MM.1S (cell line): ENCODE results near the gene EDEM3.

Source experiments
- DNase-seq: peaks from one replicate; pipeline ENCODE4 v3.0.0-alpha.2; 2015
- H2AFZ ChIP-seq: fragments of 300-600 bp; sonication (generic); 2 replicates; pipeline ENCODE4 v1.6.0; 2016; ENCODE audit warnings: antibody characterized with exemption, low read length
- H3F3A ChIP-seq: fragments of 300-600 bp; sonication (generic); 2 replicates; pipeline ENCODE4 v1.6.1; 2016; ENCODE audit warnings: mild to moderate bottlenecking, antibody characterized with exemption, low read length, moderate library complexity, mixed read lengths; ENCODE audit not compliant: insufficient read depth
- H3K27ac ChIP-seq: fragments of 300-600 bp; sonication (generic); 2 replicates; pipeline ENCODE4 v1.5.1; 2016; ENCODE audit warnings: mild to moderate bottlenecking, low read length
- H3K27me3 ChIP-seq: fragments of 300-600 bp; sonication (generic); replicated peaks from 2 replicates; pipeline ENCODE4 v1.6.0; 2016; ENCODE audit warnings: low read length; ENCODE audit not compliant: insufficient read depth
- H3K36me3 ChIP-seq: fragments of 300-600 bp; sonication (generic); replicated peaks from 2 replicates; pipeline ENCODE4 v1.6.1; 2016; ENCODE audit warnings: mild to moderate bottlenecking, low read length, mixed read lengths; ENCODE audit not compliant: insufficient read depth
- H3K4me1 ChIP-seq: fragments of 300-600 bp; sonication (generic); 2 replicates; pipeline ENCODE4 v1.6.1; 2016; ENCODE audit warnings: low read length, mixed read lengths
- H3K4me2 ChIP-seq: fragments of 300-600 bp; sonication (generic); 2 replicates; pipeline ENCODE4 v1.6.0; 2016; ENCODE audit warnings: low read depth, low read length
- H3K4me3 ChIP-seq: fragments of 300-600 bp; sonication (generic); 2 replicates; pipeline ENCODE4 v1.5.1; 2016; ENCODE audit warnings: low read length, mixed read lengths
- H3K79me2 ChIP-seq: fragments of 300-600 bp; sonication (generic); 2 replicates; pipeline ENCODE4 v1.6.1; 2016; ENCODE audit warnings: mixed run types, low read length, mixed read lengths
- H3K9ac ChIP-seq: fragments of 300-600 bp; sonication (generic); 2 replicates; pipeline ENCODE4 v1.6.1; 2016; ENCODE audit warnings: low read length, mixed read lengths
- H3K9me2 ChIP-seq: fragments of 300-600 bp; sonication (generic); replicated peaks from 2 replicates; pipeline ENCODE4 v1.6.1; 2016; ENCODE audit warnings: mild to moderate bottlenecking, low read length, mixed read lengths; ENCODE audit not compliant: insufficient read depth
- H3K9me3 ChIP-seq: fragments of 300-600 bp; sonication (generic); replicated peaks from 2 replicates; pipeline ENCODE4 v1.6.1; 2016; ENCODE audit warnings: mild to moderate bottlenecking, low read length, mixed read lengths; ENCODE audit not compliant: insufficient read depth
- H4K20me1 ChIP-seq: fragments of 300-600 bp; sonication (generic); 2 replicates; pipeline ENCODE4 v1.6.1; 2016; ENCODE audit warnings: mild to moderate bottlenecking, low read length, moderate library complexity, mixed read lengths; ENCODE audit not compliant: insufficient read depth
- EZH2 ChIP-seq: fragments of 300-600 bp; sonication (generic); optimal IDR thresholded peaks from 2 replicates; pipeline ENCODE3; 2017; ENCODE audit warnings: low read depth, mild to moderate bottlenecking, antibody characterized with exemption, low read length, mixed read lengths
- EZH2phosphoT487 ChIP-seq: fragments of 300-600 bp; sonication (generic); IDR thresholded peaks from 2 replicates; pipeline ENCODE4 v1.6.1; 2018; ENCODE audit warnings: antibody characterized with exemption, low read length
- TF ChIP-seq, protein P1 (sequence below): fragments of 300-600 bp; sonication (generic); IDR thresholded peaks from 2 replicates; pipeline ENCODE4 v1.5.1; 2016; ENCODE audit warnings: antibody characterized with exemption, low read length, mixed read lengths

Gene EDEM3

DNA sequence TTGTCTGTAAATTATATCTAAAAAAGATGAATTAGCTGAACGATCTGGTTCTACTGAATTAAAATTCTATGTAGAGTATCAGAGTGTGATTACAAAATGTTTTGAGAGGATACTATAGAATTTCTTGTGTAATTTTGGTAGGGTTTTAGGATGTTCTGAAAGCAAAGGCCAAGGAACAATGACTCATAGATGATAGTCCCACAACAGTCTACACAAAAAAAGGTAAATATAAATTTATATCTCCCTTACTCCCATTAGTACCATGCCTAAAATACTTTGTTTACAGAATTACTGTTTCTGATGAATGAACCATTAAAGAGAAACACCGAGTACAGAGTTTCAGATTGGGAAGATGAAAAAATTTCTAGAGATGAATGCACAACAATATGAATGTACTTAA, 9.5 kb downstream of the EDEM3 start:
- peak overlapping the region; percentile 53; the same call in 1 of the 2 replicates for H3K9ac ChIP-seq
- H3K9me2 ChIP-seq = no peaks in the 10 kb centered on the region
- H3K4me3 ChIP-seq = peak overlapping the region; percentile 3; the same call in 1 of the 2 replicates
- H3K36me3 ChIP-seq = peaks cover 4% of the 10 kb centered on the region; the same call in 1 of the 2 replicates
- TF ChIP-seq EZH2phosphoT487 = no peak
- TF ChIP-seq, protein P1, sequence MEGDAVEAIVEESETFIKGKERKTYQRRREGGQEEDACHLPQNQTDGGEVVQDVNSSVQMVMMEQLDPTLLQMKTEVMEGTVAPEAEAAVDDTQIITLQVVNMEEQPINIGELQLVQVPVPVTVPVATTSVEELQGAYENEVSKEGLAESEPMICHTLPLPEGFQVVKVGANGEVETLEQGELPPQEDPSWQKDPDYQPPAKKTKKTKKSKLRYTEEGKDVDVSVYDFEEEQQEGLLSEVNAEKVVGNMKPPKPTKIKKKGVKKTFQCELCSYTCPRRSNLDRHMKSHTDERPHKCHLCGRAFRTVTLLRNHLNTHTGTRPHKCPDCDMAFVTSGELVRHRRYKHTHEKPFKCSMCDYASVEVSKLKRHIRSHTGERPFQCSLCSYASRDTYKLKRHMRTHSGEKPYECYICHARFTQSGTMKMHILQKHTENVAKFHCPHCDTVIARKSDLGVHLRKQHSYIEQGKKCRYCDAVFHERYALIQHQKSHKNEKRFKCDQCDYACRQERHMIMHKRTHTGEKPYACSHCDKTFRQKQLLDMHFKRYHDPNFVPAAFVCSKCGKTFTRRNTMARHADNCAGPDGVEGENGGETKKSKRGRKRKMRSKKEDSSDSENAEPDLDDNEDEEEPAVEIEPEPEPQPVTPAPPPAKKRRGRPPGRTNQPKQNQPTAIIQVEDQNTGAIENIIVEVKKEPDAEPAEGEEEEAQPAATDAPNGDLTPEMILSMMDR = no peak
- TF ChIP-seq EZH2 = no peak
- no peaks in the 10 kb centered on the region for H3K27me3 ChIP-seq
- peak overlapping the region; percentile 64 for H3K4me2 ChIP-seq
- no peaks in the 10 kb centered on the region for H4K20me1 ChIP-seq
- peaks cover 65% of the 10 kb centered on the region for H3F3A ChIP-seq
- peaks cover 86% of the 10 kb centered on the region for H3K4me1 ChIP-seq
- peaks cover 59% of the 10 kb centered on the region for H3K79me2 ChIP-seq
- H2AFZ ChIP-seq = no peak overlapping the region
- H3K9me3 ChIP-seq = no peaks in the 10 kb centered on the region
- no peak for DNase-seq
- peak overlapping the region; percentile 87 for H3K27ac ChIP-seq

DNA sequence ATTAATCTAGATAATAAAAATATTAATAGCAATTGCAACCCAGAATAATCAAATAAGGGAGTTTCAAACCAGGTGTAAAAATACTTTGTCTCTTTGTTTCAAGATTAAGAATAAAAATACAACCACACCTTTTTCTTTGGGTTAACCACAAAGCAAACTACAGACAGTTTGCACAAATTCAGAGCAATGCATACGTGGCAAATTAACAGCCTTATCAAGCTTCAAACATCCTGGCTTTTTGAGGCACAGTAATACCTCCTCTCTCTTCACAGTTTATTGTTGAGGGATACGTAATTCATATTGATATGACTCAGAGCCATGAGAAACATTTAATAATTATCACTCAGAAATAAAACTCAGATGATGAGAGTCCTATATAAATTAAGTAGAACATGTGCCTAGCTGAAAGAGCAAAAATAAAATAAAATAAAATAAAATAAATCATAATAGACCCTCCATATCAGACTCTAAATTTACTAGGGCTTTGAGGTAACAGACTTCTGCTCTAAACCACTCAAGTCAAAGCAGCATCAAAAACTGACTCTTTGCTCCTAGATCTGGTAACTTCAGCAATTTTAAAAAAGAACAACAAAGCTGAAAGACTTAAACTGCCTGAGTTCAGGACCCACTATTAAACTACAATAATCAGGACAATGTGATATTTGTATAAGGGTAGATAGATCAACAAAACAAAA, 11.4 kb downstream of the EDEM3 start:
- H3K9ac ChIP-seq = peak overlapping the region; percentile 59
- peak; percentile 95 for DNase-seq

DNA sequence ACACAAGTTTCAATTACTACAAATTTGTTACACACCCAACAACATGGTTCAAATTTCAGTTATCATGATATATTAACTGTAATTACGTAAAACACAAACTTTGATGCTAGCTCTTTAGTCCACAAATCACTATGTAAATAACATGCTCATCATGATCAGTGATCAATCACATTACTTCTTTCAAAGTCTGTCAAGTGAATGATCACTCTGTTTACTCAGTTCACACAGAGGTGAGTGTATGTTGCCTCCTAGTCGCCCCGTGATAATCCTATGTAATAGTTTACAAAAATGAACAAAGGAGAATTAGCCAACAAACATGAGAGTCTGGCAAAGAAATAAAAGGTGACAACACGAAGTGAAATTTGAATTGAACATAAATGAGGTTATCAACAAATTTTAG, 14.3 kb downstream of the EDEM3 start:
- peaks cover 26% of the 10 kb centered on the region for H3F3A ChIP-seq
- no peaks in the 10 kb centered on the region for H3K9me2 ChIP-seq
- H3K79me2 ChIP-seq = peaks cover 63% of the 10 kb centered on the region
- no peaks in the 10 kb centered on the region for H3K27me3 ChIP-seq
- H3K4me2 ChIP-seq = no peak overlapping the region
- no peak for DNase-seq
- H3K9me3 ChIP-seq = no peaks in the 10 kb centered on the region
- peaks cover 73% of the 10 kb centered on the region for H3K4me1 ChIP-seq
- TF ChIP-seq EZH2 (no peak), EZH2phosphoT487 (no peak)
- TF ChIP-seq, protein P1 = no peak
- no peak overlapping the region for H2AFZ ChIP-seq
- H3K9ac ChIP-seq = no peak overlapping the region
- H3K4me3 ChIP-seq = no peak overlapping the region
- no peak overlapping the region for H3K27ac ChIP-seq
- H4K20me1 ChIP-seq = no peaks in the 10 kb centered on the region
- no peaks in the 10 kb centered on the region; the same call in 1 of the 2 replicates for H3K36me3 ChIP-seq

More for the DNA sequence above, 11.4 kb downstream of the EDEM3 start:
- no peaks in the 10 kb centered on the region for H3K27me3 ChIP-seq
- no peaks in the 10 kb centered on the region for H3K9me2 ChIP-seq
- TF ChIP-seq EZH2 (no peak), EZH2phosphoT487 (no peak)
- TF ChIP-seq, protein P1 = no peak
- H3K27ac ChIP-seq = peak overlapping the region; percentile 79
- H3F3A ChIP-seq = peaks cover 53% of the 10 kb centered on the region
- H3K4me2 ChIP-seq = peak overlapping the region; percentile 55
- H3K79me2 ChIP-seq = peaks cover 57% of the 10 kb centered on the region
- H4K20me1 ChIP-seq = no peaks in the 10 kb centered on the region
- peaks cover 82% of the 10 kb centered on the region for H3K4me1 ChIP-seq
- H3K9me3 ChIP-seq = no peaks in the 10 kb centered on the region
- H2AFZ ChIP-seq = no peak overlapping the region
- no peaks in the 10 kb centered on the region; the same call in 1 of the 2 replicates for H3K36me3 ChIP-seq
- peak overlapping the region; percentile 18; the same call in 1 of the 2 replicates for H3K4me3 ChIP-seq
